A172 (cell line): Measurements from ENCODE around the gene CCDC200. TPM values are rescaled to one million over a fixed set of nuclear protein-coding genes. Genes with fewer than 3 reads are reported as not detected.
"Not testable (repeated sequence)": the region's sequence is repeated elsewhere in the genome, so short reads cannot be mapped to it uniquely, and the experiment has no call there.

Source experiments
- DNase-seq: peaks from one replicate; pipeline ENCODE4 v3.0.0-alpha.2; 2015; ENCODE audit warnings: low spot score
- total RNA-seq: library from RNA; depleted of rRNA; stranded (reverse); fragments of >200 nt; shearing (Covaris generic); gene quantifications from 2 replicates; pipeline ENCODE4 v1.2.3, GENCODE V29; 2014

CCDC200 gene
- total RNA-seq, 1 experiment from 2014 or later = not detected

GRCh38 chr17:43216369-43216761 is 12.1 kb downstream of the CCDC200 start:
- DNase-seq = no peak

- no peak for DNase-seq
These were observed 13.1 kb downstream of the CCDC200 start for GRCh38 chr17:43215341-43215740.

- DNase-seq = no peak
These were observed 14.9 kb downstream of the CCDC200 start for GRCh38 chr17:43213545-43213944.

DNA sequence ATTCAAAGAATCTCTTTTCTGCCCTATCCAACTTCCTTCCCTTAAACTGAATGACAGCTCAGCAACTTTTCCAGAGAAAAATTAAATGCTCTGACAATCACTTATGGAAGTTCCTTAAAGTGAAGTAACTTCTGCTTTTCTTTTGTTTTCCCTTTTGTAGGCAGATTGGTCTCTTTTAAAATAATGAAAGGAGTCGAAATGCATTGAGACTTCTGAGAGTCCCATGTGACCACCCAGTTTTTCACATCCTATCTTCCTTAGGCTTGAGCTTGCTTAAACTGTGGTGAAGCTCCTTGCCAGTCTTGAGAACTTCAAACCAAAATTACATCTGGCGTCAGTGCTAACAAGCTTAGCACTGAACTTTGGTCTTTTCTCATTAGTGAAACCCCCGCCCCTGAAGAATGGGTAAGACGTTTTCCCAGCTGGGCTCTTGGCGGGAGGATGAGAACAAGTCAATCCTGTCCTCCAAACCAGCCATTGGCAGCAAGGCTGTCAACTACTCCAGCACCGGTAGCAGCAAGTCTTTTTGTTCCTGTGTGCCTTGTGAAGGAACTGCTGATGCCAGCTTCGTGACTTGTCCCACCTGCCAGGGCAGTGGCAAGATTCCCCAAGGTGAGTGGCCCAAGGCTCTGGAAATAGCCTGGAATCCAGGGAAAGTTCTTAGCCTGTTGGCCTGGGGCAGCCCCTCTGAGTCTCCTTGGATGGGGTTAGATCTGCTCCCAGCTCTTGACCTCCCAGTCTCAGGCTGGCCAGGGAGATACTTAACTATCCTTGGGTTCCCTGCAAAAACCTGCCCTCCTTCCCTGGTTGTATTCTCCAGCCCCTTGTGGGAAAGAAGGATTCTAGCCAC is 15.6 kb downstream of the CCDC200 start:
- DNase-seq = no peak

DNA sequence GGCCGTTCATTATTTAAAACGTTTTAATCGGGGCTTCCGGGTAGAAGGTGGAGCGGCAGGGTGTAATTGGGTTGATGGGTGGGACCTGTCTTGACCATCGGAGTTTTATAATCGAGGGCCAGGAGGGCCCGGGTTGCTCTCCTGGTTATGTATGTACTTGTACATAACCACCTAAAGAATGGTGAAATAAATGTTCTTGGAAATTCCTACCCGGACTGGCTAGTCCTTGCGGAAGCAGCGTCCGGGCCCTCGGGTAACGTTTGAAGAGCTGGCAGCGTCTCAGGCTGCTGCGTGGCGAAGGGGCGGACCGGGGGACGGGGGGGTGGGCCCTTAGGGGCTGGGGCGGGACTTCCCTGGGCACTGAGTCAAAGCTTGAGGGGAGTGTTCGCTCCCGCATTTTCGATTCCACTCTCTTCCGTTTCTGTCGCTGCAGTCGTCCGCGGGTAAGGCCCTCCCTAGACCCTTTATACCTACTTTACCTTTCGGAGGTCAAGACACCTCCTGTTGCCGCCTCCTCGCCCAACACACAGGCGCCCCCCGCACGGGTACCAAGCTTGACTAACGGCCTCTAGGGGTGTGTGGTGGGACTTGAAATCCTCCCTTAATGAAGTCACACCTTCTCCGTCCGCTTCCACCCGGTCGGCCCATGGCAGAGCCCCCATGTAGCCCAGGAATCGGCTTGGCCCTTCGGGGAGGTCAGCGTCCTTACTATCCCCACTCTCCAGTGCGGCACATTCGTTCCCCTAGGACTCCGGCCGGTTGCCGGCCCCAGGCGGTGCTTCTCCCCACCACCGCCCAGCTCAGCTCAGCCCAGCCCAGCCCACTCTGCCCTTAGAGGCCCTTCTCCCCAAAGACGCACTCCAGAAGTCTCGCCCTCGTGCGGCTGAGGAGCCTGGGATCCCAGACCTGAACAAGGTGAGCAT is 16.7 kb downstream of the CCDC200 start, which contains the start of gene TMEM106A:
Gene TMEM106A (plus strand): TSS at position 396 of the 923 bp plus-strand sequence. CDS start 1,167 bp downstream, outside the sequence.
- peak; percentile 73 for DNase-seq

DNA sequence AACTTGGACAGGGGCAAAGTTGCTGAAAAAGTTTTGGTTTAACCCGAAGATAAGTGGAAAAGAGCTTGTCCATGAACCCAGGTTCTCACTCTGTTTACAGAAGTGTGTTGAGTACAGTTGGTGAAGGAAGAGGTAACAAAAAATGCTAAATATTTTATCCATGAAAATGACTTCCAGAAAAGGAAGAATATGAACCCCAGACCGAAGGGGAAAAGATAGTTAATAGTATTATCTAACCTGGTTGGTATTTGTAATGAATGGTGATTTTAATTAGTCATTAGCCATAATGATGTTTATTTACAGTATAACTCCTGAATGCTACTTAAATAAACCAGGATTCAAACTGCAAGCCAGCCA is 17.3 kb downstream of the CCDC200 start:
- no peak for DNase-seq

- DNase-seq = no peak
These were observed 17.8 kb downstream of the CCDC200 start for GRCh38 chr17:43210576-43210975.

- DNase-seq = not testable (repeated sequence)
These were observed 25.4 kb downstream of the CCDC200 start for GRCh38 chr17:43203013-43203412.

DNA sequence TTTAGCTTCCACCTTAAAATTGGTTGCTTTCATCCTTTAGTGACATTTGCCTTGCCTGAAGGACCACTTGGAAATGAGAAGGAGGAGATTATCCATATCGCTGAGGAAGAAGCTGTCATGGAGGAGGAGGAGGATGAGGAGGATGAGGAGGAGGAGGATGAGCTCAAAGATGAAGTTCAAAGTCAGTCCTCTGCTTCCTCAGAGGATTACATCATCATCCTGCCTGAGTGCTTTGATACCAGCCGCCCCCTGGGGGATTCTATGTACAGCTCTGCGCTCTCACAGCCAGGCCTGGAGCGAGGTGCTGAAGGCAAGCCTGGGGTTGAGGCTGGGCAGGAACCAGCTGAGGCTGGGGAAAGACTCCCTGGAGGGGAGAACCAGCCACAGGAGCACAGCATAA is 28.3 kb downstream of the CCDC200 start:
- no peak for DNase-seq

- no peak for DNase-seq
These were observed 28.8 kb downstream of the CCDC200 start for GRCh38 chr17:43199633-43200032.

DNA sequence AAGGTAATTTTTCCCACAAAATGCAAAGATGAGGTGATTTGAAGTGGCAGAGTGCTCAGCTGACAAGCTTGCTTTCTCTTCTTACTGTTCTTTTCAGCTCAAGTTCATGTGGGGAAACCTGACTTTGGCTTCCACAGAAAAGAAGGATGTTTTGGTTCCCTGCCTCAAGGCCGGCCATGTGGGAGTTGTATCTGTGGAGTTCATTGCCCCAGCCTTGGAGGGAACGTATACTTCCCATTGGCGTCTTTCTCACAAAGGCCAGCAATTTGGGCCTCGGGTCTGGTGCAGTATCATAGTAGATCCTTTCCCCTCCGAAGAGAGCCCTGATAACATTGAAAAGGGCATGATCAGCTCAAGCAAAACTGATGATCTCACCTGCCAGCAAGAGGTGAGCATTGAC is 35.2 kb downstream of the CCDC200 start:
- no peak for DNase-seq

- not testable (repeated sequence) for DNase-seq
These were observed 41.8 kb downstream of the CCDC200 start for GRCh38 chr17:43186656-43187055.

DNA sequence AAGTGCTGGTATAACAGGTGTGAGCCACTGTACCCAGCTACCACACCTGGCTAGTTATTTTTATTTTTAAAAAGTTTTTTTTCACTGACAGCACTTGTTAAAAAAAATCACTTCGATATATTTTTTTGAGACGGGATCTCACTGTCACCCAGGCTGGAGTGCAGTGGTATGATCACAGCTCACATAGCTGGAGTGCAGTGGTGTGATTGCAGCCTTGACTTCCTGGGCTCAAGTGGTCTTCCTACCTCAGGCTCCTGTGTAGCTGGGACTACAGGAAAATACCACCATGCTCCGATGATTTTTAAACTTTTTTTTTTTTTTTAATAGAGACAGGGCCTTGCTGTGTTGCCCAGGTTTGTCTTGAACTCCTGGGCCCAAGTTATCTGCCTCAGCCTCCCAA is 44.5 kb downstream of the CCDC200 start:
- DNase-seq = no peak

- DNase-seq = no peak
These were observed 52.3 kb downstream of the CCDC200 start for GRCh38 chr17:43176119-43176570.

- no peak for DNase-seq
These were observed 53.0 kb downstream of the CCDC200 start for GRCh38 chr17:43175213-43176118.

- peak; percentile 92 for DNase-seq
These were observed 56.6 kb downstream of the CCDC200 start for GRCh38 chr17:43171586-43172487.
